ENCODE results near the gene LINC01488. TPM values are rescaled to one million over a fixed set of nuclear protein-coding genes. Genes with fewer than 3 reads are reported as not detected.

Gene LINC01488
- total RNA-seq, 2 donors from 2014 or later = not detected

- peaks cover 8 to 10% of the 10 kb centered on the region in 2 donors for H3K36me3 Mint-ChIP-seq
- no peak overlapping the region for H3K27ac Mint-ChIP-seq
- no peak for ATAC-seq
- no peaks in the 10 kb centered on the region for H3K9me3 Mint-ChIP-seq
- DNase-seq (ENCODE audit: low spot score in 2 of 2) = no peak
Observed at GRCh38 chr11:69470301-69470700, 11.2 kb upstream of the LINC01488 start.

GRCh38 chr11:69470793-69471728 is 10.4 kb upstream of the LINC01488 start:
- Mint-ChIP-seq H3K9me3 (no peaks in the 10 kb centered on the region), H3K36me3 (peaks cover 8 to 10% of the 10 kb centered on the region in 2 donors), H3K27ac (no peak overlapping the region)
- no peak for ATAC-seq
- DNase-seq (ENCODE audit: low spot score in 2 of 2) = no peak

GRCh38 chr11:69471729-69472540 is 9.5 kb upstream of the LINC01488 start:
- ATAC-seq = no peak
- no peak overlapping the region for H3K27ac Mint-ChIP-seq
- H3K36me3 Mint-ChIP-seq = peaks cover 8 to 10% of the 10 kb centered on the region in 2 donors
- H3K9me3 Mint-ChIP-seq = no peaks in the 10 kb centered on the region
- no peak for DNase-seq (ENCODE audit: low spot score in 2 of 2)

GRCh38 chr11:69472541-69473275 is 8.8 kb upstream of the LINC01488 start:
- Mint-ChIP-seq H3K27ac (no peak overlapping the region), H3K9me3 (no peaks in the 10 kb centered on the region), H3K36me3 (peaks cover 8 to 10% of the 10 kb centered on the region in 2 donors)
- ATAC-seq (no peak), DNase-seq (ENCODE audit: low spot score in 2 of 2) (no peak)

- H3K27ac Mint-ChIP-seq = no peak overlapping the region
- H3K9me3 Mint-ChIP-seq = no peaks in the 10 kb centered on the region
- no peak for DNase-seq (ENCODE audit: low spot score in 2 of 2)
- peaks cover 8 to 10% of the 10 kb centered on the region in 2 donors for H3K36me3 Mint-ChIP-seq
- ATAC-seq = no peak
Observed at GRCh38 chr11:69473276-69473845, 8.1 kb upstream of the LINC01488 start.

GRCh38 chr11:69474736-69475135 is 6.7 kb upstream of the LINC01488 start:
- H3K9me3 Mint-ChIP-seq = no peaks in the 10 kb centered on the region
- H3K27ac Mint-ChIP-seq = no peak overlapping the region
- peaks cover 8 to 10% of the 10 kb centered on the region in 2 donors for H3K36me3 Mint-ChIP-seq
- no peak for DNase-seq (ENCODE audit: low spot score in 2 of 2)
- ATAC-seq = no peak

- no peaks in the 10 kb centered on the region for H3K9me3 Mint-ChIP-seq
- H3K27ac Mint-ChIP-seq = no peak overlapping the region
- DNase-seq (ENCODE audit: low spot score in 2 of 2) (no peak), ATAC-seq (no peak)
- peaks cover 8 to 10% of the 10 kb centered on the region in 2 donors for H3K36me3 Mint-ChIP-seq
Observed at GRCh38 chr11:69475141-69475865, 6.2 kb upstream of the LINC01488 start.

- Mint-ChIP-seq H3K9me3 (no peaks in the 10 kb centered on the region), H3K36me3 (peaks cover 8 to 10% of the 10 kb centered on the region in 2 donors), H3K27ac (no peak overlapping the region)
- ATAC-seq = no peak
- no peak for DNase-seq (ENCODE audit: low spot score in 2 of 2)
Observed at GRCh38 chr11:69475866-69476471, 5.5 kb upstream of the LINC01488 start.

- no peak for ATAC-seq
- Mint-ChIP-seq H3K9me3 (no peaks in the 10 kb centered on the region), H3K36me3 (peaks cover 8 to 10% of the 10 kb centered on the region in 2 donors), H3K27ac (no peak overlapping the region)
- no peak for DNase-seq (ENCODE audit: low spot score in 2 of 2)
Observed at GRCh38 chr11:69476509-69476961, 4.9 kb upstream of the LINC01488 start.

- H3K27ac Mint-ChIP-seq = no peak overlapping the region
- DNase-seq (ENCODE audit: low spot score in 2 of 2) (no peak), ATAC-seq (no peak)
- no peaks in the 10 kb centered on the region for H3K9me3 Mint-ChIP-seq
- H3K36me3 Mint-ChIP-seq = peaks cover 8 to 10% of the 10 kb centered on the region in 2 donors
Observed at GRCh38 chr11:69477086-69477485, 4.4 kb upstream of the LINC01488 start.

- H3K36me3 Mint-ChIP-seq = no peaks in the 10 kb centered on the region
- H3K9me3 Mint-ChIP-seq = no peaks in the 10 kb centered on the region
- H3K27ac Mint-ChIP-seq = no peak overlapping the region
- DNase-seq (ENCODE audit: low spot score in 2 of 2) (no peak), ATAC-seq (no peak)
Observed at GRCh38 chr11:69479591-69480271, 1.7 kb upstream of the LINC01488 start.

GRCh38 chr11:69480547-69481392 is 693 bp upstream of the LINC01488 start:
- ATAC-seq (no peak), DNase-seq (ENCODE audit: low spot score in 2 of 2) (no peak)
- Mint-ChIP-seq H3K9me3 (no peaks in the 10 kb centered on the region), H3K27ac (no peak overlapping the region), H3K36me3 (no peaks in the 10 kb centered on the region)

GRCh38 chr11:69482322-69482721 is 859 bp downstream of the LINC01488 start:
- Mint-ChIP-seq H3K36me3 (no peaks in the 10 kb centered on the region), H3K9me3 (no peaks in the 10 kb centered on the region), H3K27ac (no peak overlapping the region)
- no peak for DNase-seq (ENCODE audit: low spot score in 2 of 2)
- no peak for ATAC-seq

GRCh38 chr11:69483170-69483569 is 1.7 kb downstream of the LINC01488 start:
- DNase-seq (ENCODE audit: low spot score in 2 of 2) = no peak
- Mint-ChIP-seq H3K27ac (no peak overlapping the region), H3K36me3 (no peaks in the 10 kb centered on the region), H3K9me3 (no peaks in the 10 kb centered on the region)
- ATAC-seq = no peak

All from activated naive CD4-positive, alpha-beta T cell treated with anti-CD3 and anti-CD28 coated beads, Interleukin-2, amount 50 U/mL, for 72 hours (primary cell).